ENCODE measurements around the gene NID2. TPM values are rescaled to one million over a fixed set of nuclear protein-coding genes. Genes with fewer than 3 reads are reported as not detected.
A peak's percentile ranks its signal among the peaks of the same experiment; 100 is the strongest.

Gene NID2
- total and polyA plus RNA-seq, 2 of the 4 experiments (the other 2 are of a cell fraction): 101 to 303 TPM

- Histone ChIP-seq H3K4ac (ENCODE audit: low read depth, low read length) (no peak overlapping the region), H2BK5ac (ENCODE audit: low read depth, low read length, poor library complexity, severe bottlenecking) (no peak overlapping the region), H3K4me1 (ENCODE audit: control insufficient read depth, insufficient read depth, low read length) (no peaks in the 10 kb centered on the region), H3K36me3 (ENCODE audit: control insufficient read depth, insufficient read depth, low read length) (peaks cover 12% of the 10 kb centered on the region), H3K27ac (ENCODE audit: insufficient read depth, low read length) (no peak overlapping the region), H2AK5ac (ENCODE audit: low read depth, low read length) (no peak overlapping the region), H4K91ac (ENCODE audit: insufficient read depth, low read depth, low read length) (no peak overlapping the region), H3K23ac (ENCODE audit: low read depth, low read length) (no peak overlapping the region), H3K56ac (ENCODE audit: extremely low read depth, insufficient read depth, low read length) (no peak overlapping the region), H2BK120ac (ENCODE audit: low read depth, low read length) (no peak overlapping the region), H4K20me1 (ENCODE audit: insufficient read depth, low read length) (no peaks in the 10 kb centered on the region), H2AFZ (replicated peaks; ENCODE audit: low read length, poor library complexity) (no peak overlapping the region), H3K18ac (ENCODE audit: low read depth, low read length) (no peak overlapping the region), H3K9me1 (ENCODE audit: insufficient read depth, low read length) (peaks cover 5% of the 10 kb centered on the region), H4K5ac (ENCODE audit: low read depth, low read length) (no peak overlapping the region), H3K4me3 (ENCODE audit: insufficient read depth, low read depth, low read length) (no peak overlapping the region), H2BK15ac (ENCODE audit: low read depth, low read length) (no peak overlapping the region), H3K4me2 (ENCODE audit: low read depth, low read length) (no peak overlapping the region), H3K9ac (ENCODE audit: low read depth, low read length) (no peak overlapping the region), H3K14ac (replicated peaks; ENCODE audit: low read depth, low read length) (no peak overlapping the region), H3K79me1 (ENCODE audit: low read depth in 1 of 2, low read length in 2 of 2) (peaks cover 14 to 30% of the 10 kb centered on the region in 2 experiments), H3K27me3 (ENCODE audit: control insufficient read depth, insufficient read depth, low read length) (no peaks in the 10 kb centered on the region), H2BK20ac (ENCODE audit: low read depth, low read length) (no peak overlapping the region), H3K9me3 (ENCODE audit: control insufficient read depth, insufficient read depth, low read length) (no peaks in the 10 kb centered on the region), H4K8ac (ENCODE audit: low read depth in 2 of 2, low read length in 2 of 2) (no peak overlapping the region), H2AK9ac (replicated peaks; ENCODE audit: low read depth, low read length, poor library complexity) (no peak overlapping the region)
- no peak for DNase-seq
- TF ChIP-seq MAFK (IDR thresholded peaks at IDR 0.05; ENCODE audit: low read depth, low read length) (peak; percentile 98), CHD1 (IDR thresholded peaks at IDR 0.05; ENCODE audit: low read depth, low read length) (no peak)
- ChIA-PET CTCF (no interaction called here), POLR2A (ENCODE audit: unreplicated experiment) (no interaction called here)
- no peak for ATAC-seq (ENCODE audit: low read depth)
- dilution Hi-C loops (cut with HindIII; ENCODE audit: low sequenced_read_pairs, unreplicated experiment) (no loop called here), intact Hi-C loops (cut with micrococcal nuclease) (loop anchor here (10.0 kb wide), 1 partner anchor 456 kb away; no protein-coding TSS in a partner anchor), in situ Hi-C loops (cut with MboI; ENCODE audit: low sequenced_read_pairs) (loop anchor here (5.0 kb wide), 1 partner anchor 134 kb away; no protein-coding TSS in a partner anchor)
- BruUV-seq (replicated peaks): no TSS peak
Measured at GRCh38 chr14:51998348-51998747, 70.5 kb downstream of the NID2 start.
